GM23338 (cell line): Measurements from ENCODE around the gene GRM4. TPM values are rescaled to one million over a fixed set of nuclear protein-coding genes. Genes with fewer than 3 reads are reported as not detected.

Experiments used
- ATAC-seq: fragments of 200-7000 bp; cut with Tn5 transposase; 3 replicates; pipeline ENCODE4 v1.9.1; 2020
- DNase-seq: peaks from one replicate; pipeline ENCODE4 v3.0.0-alpha.2; 2015; ENCODE audit warnings: low spot score
- H2AFZ ChIP-seq: fragments of 200-600 bp; sonication (generic); 2 replicates; pipeline ENCODE4 v1.8.0; 2016; ENCODE audit warnings: antibody characterized with exemption, mild to moderate bottlenecking, moderate library complexity
- H3F3A ChIP-seq: fragments of 200-600 bp; sonication (generic); replicated peaks from 2 replicates; pipeline ENCODE4 v1.8.0; 2017; ENCODE audit warnings: antibody characterized with exemption, mixed run types, low read depth
- H3K27ac ChIP-seq: fragments of 200-600 bp; sonication (generic); 2 replicates; pipeline ENCODE4 v1.6.1; 2016; ENCODE audit warnings: low read depth
- H3K27me3 ChIP-seq: fragments of 200-600 bp; sonication (generic); 2 replicates; pipeline ENCODE4 v1.8.0; 2016; ENCODE audit warnings: mild to moderate bottlenecking, mixed run types, moderate library complexity; ENCODE audit not compliant: insufficient read depth
- H3K36me3 ChIP-seq: fragments of 200-600 bp; sonication (generic); 2 replicates; pipeline ENCODE4 v1.8.0; 2016; ENCODE audit warnings: mild to moderate bottlenecking; ENCODE audit not compliant: insufficient read depth
- H3K4me1 ChIP-seq: fragments of 200-600 bp; sonication (generic); 2 replicates; pipeline ENCODE4 v1.8.0; 2016; ENCODE audit warnings: mild to moderate bottlenecking, moderate library complexity; ENCODE audit not compliant: insufficient read depth
- H3K4me2 ChIP-seq: fragments of 200-600 bp; sonication (generic); 2 replicates; pipeline ENCODE4 v1.7.1; 2017; ENCODE audit warnings: mixed run types
- H3K4me3 ChIP-seq: fragments of 200-600 bp; sonication (generic); 2 replicates; pipeline ENCODE4 v1.6.1; 2016; ENCODE audit warnings: mixed run types
- H3K79me2 ChIP-seq: fragments of 200-600 bp; sonication (generic); replicated peaks from 2 replicates; pipeline ENCODE4 v1.8.0; 2017; ENCODE audit warnings: mild to moderate bottlenecking; ENCODE audit not compliant: insufficient read depth
- H3K9me2 ChIP-seq: fragments of 200-600 bp; sonication (generic); 2 replicates; pipeline ENCODE4 v1.8.0; 2017; ENCODE audit not compliant: insufficient read depth
- H4K20me1 ChIP-seq: fragments of 200-600 bp; sonication (generic); replicated peaks from 2 replicates; pipeline ENCODE4 v1.8.0; 2017; ENCODE audit warnings: mild to moderate bottlenecking; ENCODE audit not compliant: insufficient read depth
- H3K27ac Mint-ChIP-seq: 2 replicates; pipeline ENCODE4 v1.8.0; 2020; ENCODE audit warnings: inconsistent platforms, mild to moderate bottlenecking, moderate library complexity, mixed read lengths
- H3K27me3 Mint-ChIP-seq: 3 replicates; pipeline ENCODE4 v1.8.0; 2022; ENCODE audit warnings: low read depth, mild to moderate bottlenecking, moderate library complexity, mixed read lengths, inconsistent platforms; ENCODE audit not compliant: insufficient read depth, poor library complexity
- H3K36me3 Mint-ChIP-seq: 3 replicates; pipeline ENCODE4 v1.8.0; 2021; ENCODE audit warnings: low read depth, mild to moderate bottlenecking, inconsistent platforms, moderate library complexity, mixed read lengths
- H3K4me1 Mint-ChIP-seq: 3 replicates; pipeline ENCODE4 v1.8.0; 2020; ENCODE audit warnings: mild to moderate bottlenecking, inconsistent platforms, mixed read lengths
- H3K4me3 Mint-ChIP-seq: 3 replicates; pipeline ENCODE4 v1.8.0; 2021; ENCODE audit warnings: moderate library complexity, mild to moderate bottlenecking, inconsistent platforms, mixed read lengths
- H3K9me3 Mint-ChIP-seq: 3 replicates; pipeline ENCODE4 v1.8.0; 2020; ENCODE audit warnings: moderate library complexity, mild to moderate bottlenecking, inconsistent platforms, mixed read lengths
- CREB1 ChIP-seq: fragments of 250-450 bp; sonication (Bioruptor Pico); IDR thresholded peaks from 2 replicates; pipeline ENCODE4 v1.5.0; 2020; ENCODE audit warnings: low read depth, mild to moderate bottlenecking, moderate library complexity
- ETS1 ChIP-seq: IDR thresholded peaks from 2 replicates; pipeline ENCODE4 v1.6.1; 2016; ENCODE audit warnings: antibody characterized with exemption
- EZH2 ChIP-seq: fragments of 200-600 bp; sonication (generic); IDR thresholded peaks from one replicate; pipeline ENCODE4 v1.8.0; 2017; ENCODE audit warnings: antibody characterized with exemption, mild to moderate bottlenecking, low read depth; ENCODE audit not compliant: unreplicated experiment
- EZH2phosphoT487 ChIP-seq: fragments of 200-600 bp; sonication (generic); IDR thresholded peaks from one replicate; pipeline ENCODE4 v1.8.1; 2018; ENCODE audit warnings: antibody characterized with exemption; ENCODE audit not compliant: unreplicated experiment
- REST ChIP-seq: IDR thresholded peaks from one replicate; pipeline ENCODE4 v1.6.1; 2018; ENCODE audit warnings: antibody characterized with exemption; ENCODE audit not compliant: unreplicated experiment
- STAT1 ChIP-seq: IDR thresholded peaks from one replicate; pipeline ENCODE4 v1.6.1; 2016; ENCODE audit warnings: antibody characterized with exemption; ENCODE audit not compliant: unreplicated experiment
- ZNF114 ChIP-seq: fragments of 250-450 bp; sonication (Bioruptor Pico); IDR thresholded peaks from 2 replicates; pipeline ENCODE4 v1.5.0; 2020; ENCODE audit warnings: mild to moderate bottlenecking, moderate library complexity
- polyA plus RNA-seq: library from polyadenylated mRNA; unstranded; fragments of >200 nt; fragmentation: Nextera tagmentation; extraction: Ambion mirVana; gene quantifications from 2 replicates; pipeline ENCODE4 v1.2.1, GENCODE V29; 2016
- total RNA-seq: library from RNA; depleted of rRNA; stranded (reverse); fragments of >200 nt; shearing (Covaris generic); gene quantifications from 2 replicates; pipeline ENCODE4 v1.2.3, GENCODE V29; 2014
- TF ChIP-seq, protein P1 (sequence below): fragments of 250-450 bp; sonication (Bioruptor Pico); IDR thresholded peaks from 2 replicates; pipeline ENCODE4 v1.5.0; 2020; ENCODE audit warnings: mild to moderate bottlenecking, moderate library complexity
- TF ChIP-seq, protein P2 (sequence below), 2 experiments: fragments of 200-600 bp in 1 of 2; sonication (generic) in 1 of 2; conservative IDR thresholded peaks; 2 replicates each; pipeline versions ENCODE4 v1.5.1 to v1.6.1; 2016 to 2017; ENCODE audit warnings: antibody characterized with exemption in 2 of 2, low read depth in 2 of 2, mild to moderate bottlenecking in 2 of 2, moderate library complexity in 1 of 2

GRM4 gene
- total and polyA plus RNA-seq, 2 experiments from 2014 or later, result 7.0 to 30.6 TPM

- Histone ChIP-seq H3K36me3 (no peaks in the 10 kb centered on the region), H4K20me1 (no peaks in the 10 kb centered on the region), H3K4me2 (no peak overlapping the region), H3K27me3 (no peaks in the 10 kb centered on the region), H2AFZ (no peak overlapping the region), H3F3A (no peaks in the 10 kb centered on the region; the same call in 1 of the 2 replicates), H3K4me1 (0 out of 2 replicates have a peak, but pooled peaks cover 2% of the 10 kb centered on the region), H3K9me2 (no peaks in the 10 kb centered on the region), H3K27ac (no peak overlapping the region), H3K4me3 (no peak overlapping the region), H3K79me2 (no peaks in the 10 kb centered on the region)
- H3K4me1 Mint-ChIP-seq, result peaks cover 28% of the 10 kb centered on the region
- H3K36me3 Mint-ChIP-seq, result peaks cover 5% of the 10 kb centered on the region; the same call in 1 of the 3 replicates
- peaks cover 19% of the 10 kb centered on the region for H3K27me3 Mint-ChIP-seq
- TF ChIP-seq ZNF114 (CRISPR knock-in tag) (no peak), REST (no peak), CREB1 (no peak), EZH2 (no peak), ETS1 (no peak), STAT1 (no peak), EZH2phosphoT487 (no peak)
- TF ChIP-seq, protein P1, sequence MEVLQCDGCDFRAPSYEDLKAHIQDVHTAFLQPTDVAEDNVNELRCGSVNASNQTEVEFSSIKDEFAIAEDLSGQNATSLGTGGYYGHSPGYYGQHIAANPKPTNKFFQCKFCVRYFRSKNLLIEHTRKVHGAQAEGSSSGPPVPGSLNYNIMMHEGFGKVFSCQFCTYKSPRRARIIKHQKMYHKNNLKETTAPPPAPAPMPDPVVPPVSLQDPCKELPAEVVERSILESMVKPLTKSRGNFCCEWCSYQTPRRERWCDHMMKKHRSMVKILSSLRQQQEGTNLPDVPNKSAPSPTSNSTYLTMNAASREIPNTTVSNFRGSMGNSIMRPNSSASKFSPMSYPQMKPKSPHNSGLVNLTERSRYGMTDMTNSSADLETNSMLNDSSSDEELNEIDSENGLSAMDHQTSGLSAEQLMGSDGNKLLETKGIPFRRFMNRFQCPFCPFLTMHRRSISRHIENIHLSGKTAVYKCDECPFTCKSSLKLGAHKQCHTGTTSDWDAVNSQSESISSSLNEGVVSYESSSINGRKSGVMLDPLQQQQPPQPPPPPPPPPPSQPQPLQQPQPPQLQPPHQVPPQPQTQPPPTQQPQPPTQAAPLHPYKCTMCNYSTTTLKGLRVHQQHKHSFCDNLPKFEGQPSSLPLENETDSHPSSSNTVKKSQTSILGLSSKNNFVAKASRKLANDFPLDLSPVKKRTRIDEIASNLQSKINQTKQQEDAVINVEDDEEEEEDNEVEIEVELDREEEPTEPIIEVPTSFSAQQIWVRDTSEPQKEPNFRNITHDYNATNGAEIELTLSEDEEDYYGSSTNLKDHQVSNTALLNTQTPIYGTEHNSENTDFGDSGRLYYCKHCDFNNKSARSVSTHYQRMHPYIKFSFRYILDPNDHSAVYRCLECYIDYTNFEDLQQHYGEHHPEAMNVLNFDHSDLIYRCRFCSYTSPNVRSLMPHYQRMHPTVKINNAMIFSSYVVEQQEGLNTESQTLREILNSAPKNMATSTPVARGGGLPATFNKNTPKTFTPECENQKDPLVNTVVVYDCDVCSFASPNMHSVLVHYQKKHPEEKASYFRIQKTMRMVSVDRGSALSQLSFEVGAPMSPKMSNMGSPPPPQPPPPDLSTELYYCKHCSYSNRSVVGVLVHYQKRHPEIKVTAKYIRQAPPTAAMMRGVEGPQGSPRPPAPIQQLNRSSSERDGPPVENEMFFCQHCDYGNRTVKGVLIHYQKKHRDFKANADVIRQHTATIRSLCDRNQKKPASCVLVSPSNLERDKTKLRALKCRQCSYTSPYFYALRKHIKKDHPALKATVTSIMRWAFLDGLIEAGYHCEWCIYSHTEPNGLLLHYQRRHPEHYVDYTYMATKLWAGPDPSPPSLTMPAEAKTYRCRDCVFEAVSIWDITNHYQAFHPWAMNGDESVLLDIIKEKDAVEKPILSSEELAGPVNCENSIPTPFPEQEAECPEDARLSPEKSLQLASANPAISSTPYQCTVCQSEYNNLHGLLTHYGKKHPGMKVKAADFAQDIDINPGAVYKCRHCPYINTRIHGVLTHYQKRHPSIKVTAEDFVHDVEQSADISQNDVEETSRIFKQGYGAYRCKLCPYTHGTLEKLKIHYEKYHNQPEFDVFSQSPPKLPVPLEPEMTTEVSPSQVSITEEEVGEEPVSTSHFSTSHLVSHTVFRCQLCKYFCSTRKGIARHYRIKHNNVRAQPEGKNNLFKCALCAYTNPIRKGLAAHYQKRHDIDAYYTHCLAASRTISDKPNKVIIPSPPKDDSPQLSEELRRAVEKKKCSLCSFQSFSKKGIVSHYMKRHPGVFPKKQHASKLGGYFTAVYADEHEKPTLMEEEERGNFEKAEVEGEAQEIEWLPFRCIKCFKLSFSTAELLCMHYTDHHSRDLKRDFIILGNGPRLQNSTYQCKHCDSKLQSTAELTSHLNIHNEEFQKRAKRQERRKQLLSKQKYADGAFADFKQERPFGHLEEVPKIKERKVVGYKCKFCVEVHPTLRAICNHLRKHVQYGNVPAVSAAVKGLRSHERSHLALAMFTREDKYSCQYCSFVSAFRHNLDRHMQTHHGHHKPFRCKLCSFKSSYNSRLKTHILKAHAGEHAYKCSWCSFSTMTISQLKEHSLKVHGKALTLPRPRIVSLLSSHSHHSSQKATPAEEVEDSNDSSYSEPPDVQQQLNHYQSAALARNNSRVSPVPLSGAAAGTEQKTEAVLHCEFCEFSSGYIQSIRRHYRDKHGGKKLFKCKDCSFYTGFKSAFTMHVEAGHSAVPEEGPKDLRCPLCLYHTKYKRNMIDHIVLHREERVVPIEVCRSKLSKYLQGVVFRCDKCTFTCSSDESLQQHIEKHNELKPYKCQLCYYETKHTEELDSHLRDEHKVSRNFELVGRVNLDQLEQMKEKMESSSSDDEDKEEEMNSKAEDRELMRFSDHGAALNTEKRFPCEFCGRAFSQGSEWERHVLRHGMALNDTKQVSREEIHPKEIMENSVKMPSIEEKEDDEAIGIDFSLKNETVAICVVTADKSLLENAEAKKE (CRISPR knock-in tag), result no peak
- TF ChIP-seq, protein P2, sequence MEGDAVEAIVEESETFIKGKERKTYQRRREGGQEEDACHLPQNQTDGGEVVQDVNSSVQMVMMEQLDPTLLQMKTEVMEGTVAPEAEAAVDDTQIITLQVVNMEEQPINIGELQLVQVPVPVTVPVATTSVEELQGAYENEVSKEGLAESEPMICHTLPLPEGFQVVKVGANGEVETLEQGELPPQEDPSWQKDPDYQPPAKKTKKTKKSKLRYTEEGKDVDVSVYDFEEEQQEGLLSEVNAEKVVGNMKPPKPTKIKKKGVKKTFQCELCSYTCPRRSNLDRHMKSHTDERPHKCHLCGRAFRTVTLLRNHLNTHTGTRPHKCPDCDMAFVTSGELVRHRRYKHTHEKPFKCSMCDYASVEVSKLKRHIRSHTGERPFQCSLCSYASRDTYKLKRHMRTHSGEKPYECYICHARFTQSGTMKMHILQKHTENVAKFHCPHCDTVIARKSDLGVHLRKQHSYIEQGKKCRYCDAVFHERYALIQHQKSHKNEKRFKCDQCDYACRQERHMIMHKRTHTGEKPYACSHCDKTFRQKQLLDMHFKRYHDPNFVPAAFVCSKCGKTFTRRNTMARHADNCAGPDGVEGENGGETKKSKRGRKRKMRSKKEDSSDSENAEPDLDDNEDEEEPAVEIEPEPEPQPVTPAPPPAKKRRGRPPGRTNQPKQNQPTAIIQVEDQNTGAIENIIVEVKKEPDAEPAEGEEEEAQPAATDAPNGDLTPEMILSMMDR (conservative IDR thresholded peaks at IDR 0.05; ENCODE audit: low read depth in 2 of 2), result no peak
- ATAC-seq, result no peak
- no peaks in the 10 kb centered on the region for H3K9me3 Mint-ChIP-seq
- DNase-seq, result no peak
- H3K27ac Mint-ChIP-seq, result no peak overlapping the region
- H3K4me3 Mint-ChIP-seq, result no peak overlapping the region
Observed at GRCh38 chr6:34085453-34086170, 60.3 kb downstream of the GRM4 start.
